Transverse colon (tissue), 4 donors: ENCODE data around the gene CLEC4F. TPM values are rescaled to one million over a fixed set of nuclear protein-coding genes. Genes with fewer than 3 reads are reported as not detected.

Source experiments
- DNase-seq: peaks from one replicate; pipeline ENCODE4 v3.0.0-alpha.2; 2019
- H3K27ac ChIP-seq, 4 donors: fragments of 200-600 bp; sonication (generic); 2 replicates each; pipeline ENCODE4 v1.5.1; 2016 to 2018; ENCODE audit warnings: inconsistent platforms in 4 of 4
- H3K27me3 ChIP-seq: fragments of 200-600 bp; sonication (generic); 2 replicates; pipeline ENCODE4 v1.5.1; 2017; ENCODE audit warnings: inconsistent platforms
- H3K36me3 ChIP-seq, 4 donors: fragments of 200-600 bp; sonication (generic); 2 replicates each; pipeline ENCODE4 v1.5.1; 2017 to 2019; ENCODE audit warnings: inconsistent platforms in 4 of 4
- H3K4me1 ChIP-seq, 4 donors: fragments of 200-600 bp; sonication (generic); 2 replicates each; pipeline ENCODE4 v1.5.1; 2017 to 2020; ENCODE audit warnings: inconsistent platforms in 4 of 4
- H3K4me3 ChIP-seq, 4 donors: fragments of 200-600 bp; sonication (generic); 1 replicate in 1 of 4; 2 replicates in 3 of 4; pipeline versions ENCODE4 v1.5.1 to v1.6.1; 2017 to 2019; ENCODE audit warnings: inconsistent platforms in 4 of 4
- H3K9me3 ChIP-seq, 2 donors: fragments of 200-600 bp; sonication (generic); 2 replicates each; pipeline ENCODE4 v1.5.1; 2017 to 2019; ENCODE audit warnings: inconsistent platforms in 2 of 2
- EP300 ChIP-seq: sonication (generic); formaldehyde crosslinking; IDR thresholded peaks from one replicate; pipeline ENCODE4 v1.6.1; 2017; ENCODE audit warnings: antibody characterized with exemption, low read depth
- POLR2A ChIP-seq: fragments of 450-650 bp; IDR thresholded peaks from one replicate; pipeline ENCODE4 v1.6.1; 2016; ENCODE audit warnings: antibody characterized with exemption, mild to moderate bottlenecking, moderate library complexity
- POLR2AphosphoS5 ChIP-seq, 3 donors: sonication (generic); formaldehyde crosslinking; IDR thresholded peaks; one replicate each; pipeline ENCODE4 v1.6.1; 2016; ENCODE audit warnings: antibody characterized with exemption in 3 of 3
- WGBS, 2 donors: methylation state at CpG; one replicate each; pipeline ENCODE4 v1.1.5; 2018; ENCODE audit warnings: low coverage in 1 of 2; 5-methylcytosine and 5-hydroxymethylcytosine counted together
- in situ Hi-C, 4 donors: fragments of 200-750 bp; cut with MboI; loops; one replicate each; pipeline versions ENCODE4 v1.15.0 to v1.15.1; 2017; ENCODE audit warnings: low sequenced_read_pairs in 3 of 4, low pct_ligation_motif_present in 1 of 4, low pct_unique_long_range_greater_than_20kb in 1 of 4
- intact Hi-C: fragments of 100-400 bp; cut with DNase I; formaldehyde crosslinking; loops from one replicate; pipeline ENCODE4 v1.15.1; 2023; ENCODE audit warnings: low total_unique reads
- total RNA-seq, 4 donors: library from RNA; depleted of rRNA; stranded (reverse); fragments of >200 nt; gene quantifications; one replicate each; pipeline ENCODE4 v1.1.0, GENCODE V29; 2016
- TF ChIP-seq, protein P1 (sequence below), 5 experiments: fragments of 200-600 bp in 3 of 5; fragments of 450-650 bp in 2 of 5; sonication (generic) in 3 of 5; IDR thresholded peaks; 1 replicate in 2 of 5; 2 replicates in 3 of 5; pipeline ENCODE4 v1.5.1; 2016 to 2017; ENCODE audit warnings: antibody characterized with exemption in 5 of 5, inconsistent platforms in 3 of 5, mild to moderate bottlenecking in 2 of 5, moderate library complexity in 1 of 5

CLEC4F gene
- total RNA-seq, 4 donors from 2014 or later = 0.14 to 0.32 TPM; not detected in 2

DNA sequence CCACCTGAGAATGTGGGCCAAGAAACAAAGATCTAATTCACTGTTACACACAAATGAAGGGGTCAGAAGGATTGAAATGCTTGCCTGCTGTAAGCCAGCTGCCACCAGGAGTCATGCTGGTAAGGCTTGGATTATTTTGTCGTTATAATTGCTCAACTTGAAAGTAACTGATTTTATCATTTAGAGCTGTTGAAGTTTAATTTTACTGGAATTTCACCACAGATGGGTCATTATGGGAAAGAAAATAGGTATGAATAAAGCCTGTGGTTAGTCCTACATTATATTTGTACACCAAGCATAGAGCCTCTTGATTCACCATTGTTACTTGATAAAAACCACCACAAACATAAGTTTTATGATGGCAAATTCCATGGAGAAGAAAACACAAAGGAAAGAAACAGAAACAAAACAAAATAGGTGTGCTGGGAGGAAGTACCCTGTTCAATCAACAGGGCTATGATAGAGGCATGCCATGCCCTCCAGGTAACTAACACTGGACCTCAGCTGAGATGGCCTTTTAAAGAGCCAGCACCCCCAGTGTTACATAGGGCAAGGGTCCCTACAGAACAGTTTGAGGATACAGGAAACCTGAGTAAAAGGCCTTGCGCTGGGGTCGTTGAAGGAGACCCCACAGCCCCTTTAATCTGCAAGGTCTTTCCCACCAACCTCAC, 3.0 kb downstream of the CLEC4F start:
- in situ Hi-C loops = no loop called here
- no peak for TF ChIP-seq EP300
- TF ChIP-seq, protein P1, sequence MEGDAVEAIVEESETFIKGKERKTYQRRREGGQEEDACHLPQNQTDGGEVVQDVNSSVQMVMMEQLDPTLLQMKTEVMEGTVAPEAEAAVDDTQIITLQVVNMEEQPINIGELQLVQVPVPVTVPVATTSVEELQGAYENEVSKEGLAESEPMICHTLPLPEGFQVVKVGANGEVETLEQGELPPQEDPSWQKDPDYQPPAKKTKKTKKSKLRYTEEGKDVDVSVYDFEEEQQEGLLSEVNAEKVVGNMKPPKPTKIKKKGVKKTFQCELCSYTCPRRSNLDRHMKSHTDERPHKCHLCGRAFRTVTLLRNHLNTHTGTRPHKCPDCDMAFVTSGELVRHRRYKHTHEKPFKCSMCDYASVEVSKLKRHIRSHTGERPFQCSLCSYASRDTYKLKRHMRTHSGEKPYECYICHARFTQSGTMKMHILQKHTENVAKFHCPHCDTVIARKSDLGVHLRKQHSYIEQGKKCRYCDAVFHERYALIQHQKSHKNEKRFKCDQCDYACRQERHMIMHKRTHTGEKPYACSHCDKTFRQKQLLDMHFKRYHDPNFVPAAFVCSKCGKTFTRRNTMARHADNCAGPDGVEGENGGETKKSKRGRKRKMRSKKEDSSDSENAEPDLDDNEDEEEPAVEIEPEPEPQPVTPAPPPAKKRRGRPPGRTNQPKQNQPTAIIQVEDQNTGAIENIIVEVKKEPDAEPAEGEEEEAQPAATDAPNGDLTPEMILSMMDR (IDR thresholded peaks at IDR 0.05) = no peak
- no peak for TF ChIP-seq POLR2AphosphoS5 (IDR thresholded peaks at IDR 0.05)
- TF ChIP-seq POLR2A = no peak
- 67 to 81% methylated on average over 1 to 3 of the region's 3 CpGs for WGBS, 2 donors

DNA sequence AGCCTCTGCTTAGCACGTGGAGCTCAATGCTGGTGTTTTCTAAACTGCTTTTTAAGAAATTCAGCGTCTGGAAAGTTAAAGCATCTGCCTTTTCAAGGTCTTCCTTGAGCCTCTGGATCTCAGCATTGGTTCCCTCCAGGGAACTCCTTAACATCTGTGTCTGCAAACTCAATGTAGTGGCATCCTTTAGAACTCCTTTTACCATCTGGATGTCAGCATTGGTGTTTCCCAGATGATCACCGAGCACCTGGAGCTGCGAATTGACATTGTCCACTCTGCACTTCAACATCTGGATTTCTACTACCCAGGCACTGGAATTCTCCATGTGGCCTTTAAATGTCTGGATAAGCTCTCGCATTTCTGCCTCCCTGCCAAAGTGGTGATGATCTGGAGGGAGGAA, 3.7 kb downstream of the CLEC4F start:
- TF ChIP-seq, protein P1 (IDR thresholded peaks at IDR 0.05) = no peak
- TF ChIP-seq EP300 = no peak
- TF ChIP-seq POLR2AphosphoS5 (IDR thresholded peaks at IDR 0.05) = no peak
- no peak for TF ChIP-seq POLR2A
- H3K4me1 ChIP-seq = no peaks in the 10 kb centered on the region
- no peaks in the 10 kb centered on the region for H3K9me3 ChIP-seq
- DNase-seq = no peak
- no peak overlapping the region for H3K27ac ChIP-seq
- WGBS, 2 donors = 71 to 76% methylated on average over 5 of the region's 5 CpGs
- no peak overlapping the region for H3K4me3 ChIP-seq
- intact Hi-C loops (no loop called here), in situ Hi-C loops (no loop called here)
- H3K27me3 ChIP-seq = peaks cover 16% of the 10 kb centered on the region
- H3K36me3 ChIP-seq = no peaks in the 10 kb centered on the region

More for the DNA sequence above, 3.0 kb downstream of the CLEC4F start:
- Histone ChIP-seq H3K27me3 (peaks cover 16% of the 10 kb centered on the region), H3K4me1 (no peaks in the 10 kb centered on the region), H3K36me3 (no peaks in the 10 kb centered on the region), H3K4me3 (no peak overlapping the region), H3K9me3 (no peaks in the 10 kb centered on the region), H3K27ac (no peak overlapping the region)
- DNase-seq = no peak
- intact Hi-C loops = no loop called here

DNA sequence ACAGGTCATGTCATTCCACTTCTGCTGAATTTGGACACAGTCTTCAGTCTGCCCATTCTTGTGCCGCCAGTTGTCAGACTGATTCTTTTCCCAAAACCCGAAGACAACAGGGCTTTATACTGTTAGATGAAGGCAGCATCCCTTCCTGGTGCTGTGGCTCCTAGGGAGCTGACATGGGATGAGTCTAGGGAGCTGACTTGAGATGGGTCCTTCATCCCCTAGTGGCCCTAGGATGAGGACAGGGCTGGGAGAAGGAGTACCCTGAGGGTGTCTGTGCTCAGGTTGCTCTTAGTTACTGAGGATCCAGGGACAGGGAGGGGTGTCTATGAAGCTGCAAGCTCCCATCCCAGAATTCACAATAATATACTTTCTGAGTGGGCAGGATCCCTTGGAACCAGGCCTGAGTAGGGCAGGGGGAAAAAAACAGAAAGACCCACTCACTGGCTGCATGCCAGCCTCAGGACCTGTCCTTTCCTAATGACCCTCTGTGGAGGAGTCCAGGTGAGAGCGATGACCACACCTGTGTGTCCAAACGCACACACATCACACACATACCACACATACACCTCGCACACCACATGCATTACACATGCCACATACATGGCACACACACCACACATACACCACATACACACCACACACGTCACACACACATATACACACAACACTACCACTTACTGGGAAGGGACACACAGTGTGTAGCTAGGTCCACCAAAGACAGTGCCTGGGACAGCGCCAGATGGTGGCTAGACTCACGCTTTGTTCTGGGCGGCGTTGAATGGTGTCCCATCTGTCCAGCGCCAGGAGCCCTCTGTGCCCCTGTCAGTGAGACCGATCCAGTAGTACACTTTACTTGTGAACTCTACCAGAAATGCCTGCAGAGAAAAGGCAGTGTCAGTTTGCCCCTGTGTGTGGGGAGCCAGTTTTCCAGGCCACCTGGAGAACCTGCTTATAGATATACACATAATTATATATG, 11.1 kb downstream of the CLEC4F start:
- Histone ChIP-seq H3K4me3 (no peak overlapping the region), H3K9me3 (no peaks in the 10 kb centered on the region), H3K27ac (no peak overlapping the region), H3K27me3 (peaks cover 15% of the 10 kb centered on the region), H3K4me1 (no peaks in the 10 kb centered on the region), H3K36me3 (no peaks in the 10 kb centered on the region)
- no peak for TF ChIP-seq POLR2AphosphoS5 (IDR thresholded peaks at IDR 0.05)
- TF ChIP-seq POLR2A = no peak
- TF ChIP-seq, protein P1 (IDR thresholded peaks at IDR 0.05) = no peak
- TF ChIP-seq EP300 = no peak
- intact Hi-C loops (no loop called here), in situ Hi-C loops (no loop called here)
- 80 to 100% methylated on average over 1 to 12 of the region's 12 CpGs for WGBS, 2 donors
- no peak for DNase-seq

DNA sequence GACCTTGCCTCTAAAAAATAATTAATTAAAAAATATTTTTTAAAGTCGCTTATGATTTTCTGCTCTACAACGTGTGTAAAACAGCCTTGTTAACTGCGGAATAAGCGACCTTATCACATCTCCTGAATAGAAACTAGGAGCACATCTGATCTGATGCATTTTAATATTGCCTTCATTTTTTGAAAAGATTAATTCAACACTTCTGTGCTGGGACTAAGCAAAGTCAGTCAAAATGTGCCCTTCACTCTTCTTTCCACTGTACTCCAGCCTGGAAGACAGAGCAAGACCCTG, 12.6 kb downstream of the CLEC4F start:
- H3K4me3 ChIP-seq = no peak overlapping the region
- intact Hi-C loops = no loop called here
- no peaks in the 10 kb centered on the region for H3K36me3 ChIP-seq
- H3K4me1 ChIP-seq = no peaks in the 10 kb centered on the region
- H3K27ac ChIP-seq = no peak overlapping the region
- WGBS, 2 donors = 88% methylated on average over 4 of the region's 4 CpGs
- H3K27me3 ChIP-seq = peaks cover 15% of the 10 kb centered on the region
- no peaks in the 10 kb centered on the region for H3K9me3 ChIP-seq
- in situ Hi-C loops = no loop called here
- TF ChIP-seq POLR2AphosphoS5 (IDR thresholded peaks at IDR 0.05) (no peak), POLR2A (no peak), EP300 (no peak)
- TF ChIP-seq, protein P1 (IDR thresholded peaks at IDR 0.05) = no peak
- no peak for DNase-seq
